Mucosa of descending colon (tissue), 3 donors: ENCODE measurements around the gene AGK. TPM values are rescaled to one million over a fixed set of nuclear protein-coding genes. Genes with fewer than 3 reads are reported as not detected.

Experiments used
- ATAC-seq: fragments of 200-7000 bp; cut with Tn5 transposase; one replicate; pipeline ENCODE4 v1.9.1; 2020; ENCODE audit warnings: mild to moderate bottlenecking, moderate library complexity
- DNase-seq, 3 donors: peaks; one replicate each; pipeline ENCODE4 v3.0.0-alpha.2; 2020
- H3K36me3 ChIP-seq: fragments of 200-600 bp; one replicate; pipeline ENCODE4 v1.8.0; 2021; ENCODE audit warnings: low read depth, mild to moderate bottlenecking
- H3K4me1 ChIP-seq: fragments of 200-600 bp; one replicate; pipeline ENCODE4 v1.8.0; 2021; ENCODE audit warnings: low read depth, mild to moderate bottlenecking
- H3K4me3 ChIP-seq: fragments of 200-600 bp; one replicate; pipeline ENCODE4 v1.8.0; 2021; ENCODE audit warnings: mild to moderate bottlenecking
- H3K9me3 ChIP-seq: fragments of 200-600 bp; one replicate; pipeline ENCODE4 v1.8.0; 2021; ENCODE audit warnings: mild to moderate bottlenecking
- intact Hi-C, 2 donors: fragments of 100-400 bp; cut with DNase I in 1 of 2; cut with micrococcal nuclease in 1 of 2; formaldehyde crosslinking; loops; one replicate each; pipeline versions ENCODE4 v1.11.0 to v1.11.1; 2022; cut with DNase I, micrococcal nuclease
- total RNA-seq, 3 donors: library from RNA; stranded (reverse); fragmentation: NEBNext Ultra II Directional in 2 of 3; extraction: Animal tissue kit (Norgen Biotek cat#: 25700) in 2 of 3; gene quantifications; one replicate each; pipeline versions ENCODE4 v1.2.1 to v1.2.4, GENCODE V29; 2021 to 2023
- TF ChIP-seq, protein P1 (sequence below): fragments of 200-600 bp; IDR thresholded peaks from one replicate; pipeline ENCODE4 v1.8.0; 2022; ENCODE audit warnings: antibody characterized with exemption, mild to moderate bottlenecking
- donor health status: DM: no; HTN: no; CAD: no; lungs with moderate emphysema.
- donor health status: DM: no; HTN: no; CAD: no.
- donor health status: DM: no; HTN: yes; CAD: no.

The AGK gene
- total RNA-seq, 3 donors from 2014 or later, result 16.7 to 20.7 (median 17.6) TPM

DNA sequence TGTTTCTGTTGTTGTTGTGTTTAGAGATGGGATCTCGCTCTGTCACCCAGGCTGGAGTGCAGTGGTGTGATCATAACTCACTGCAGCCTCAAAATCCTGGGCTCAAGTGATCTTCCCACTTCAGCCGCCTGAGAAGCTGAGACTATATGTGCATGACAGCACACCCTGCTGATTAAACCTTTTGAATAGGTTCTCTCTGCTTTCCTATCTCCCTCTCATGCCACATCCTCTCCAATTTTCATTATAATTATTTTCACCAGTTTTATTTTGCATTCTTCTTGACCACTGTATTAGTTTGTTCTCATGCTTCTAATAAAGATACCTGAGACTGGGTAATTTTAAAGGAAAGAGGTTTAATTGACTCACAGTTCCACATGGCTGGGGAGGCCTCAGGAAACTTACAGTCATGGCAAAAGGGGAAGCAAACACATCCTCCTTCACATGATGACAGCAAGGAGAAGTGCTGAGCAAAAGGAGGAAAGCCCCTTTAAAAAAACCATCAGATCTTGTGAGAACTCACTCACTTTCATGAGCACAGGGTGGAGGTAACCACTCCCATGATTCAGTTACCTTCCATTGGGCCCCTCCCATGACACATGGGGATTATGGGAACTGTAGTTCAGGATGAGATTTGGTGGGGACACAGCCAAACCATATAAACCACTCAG lies 12.9 kb downstream of the AGK start:
- H3K36me3 ChIP-seq, result no peaks in the 10 kb centered on the region
- DNase-seq (no peak), ATAC-seq (no peak)
- TF ChIP-seq, protein P1, sequence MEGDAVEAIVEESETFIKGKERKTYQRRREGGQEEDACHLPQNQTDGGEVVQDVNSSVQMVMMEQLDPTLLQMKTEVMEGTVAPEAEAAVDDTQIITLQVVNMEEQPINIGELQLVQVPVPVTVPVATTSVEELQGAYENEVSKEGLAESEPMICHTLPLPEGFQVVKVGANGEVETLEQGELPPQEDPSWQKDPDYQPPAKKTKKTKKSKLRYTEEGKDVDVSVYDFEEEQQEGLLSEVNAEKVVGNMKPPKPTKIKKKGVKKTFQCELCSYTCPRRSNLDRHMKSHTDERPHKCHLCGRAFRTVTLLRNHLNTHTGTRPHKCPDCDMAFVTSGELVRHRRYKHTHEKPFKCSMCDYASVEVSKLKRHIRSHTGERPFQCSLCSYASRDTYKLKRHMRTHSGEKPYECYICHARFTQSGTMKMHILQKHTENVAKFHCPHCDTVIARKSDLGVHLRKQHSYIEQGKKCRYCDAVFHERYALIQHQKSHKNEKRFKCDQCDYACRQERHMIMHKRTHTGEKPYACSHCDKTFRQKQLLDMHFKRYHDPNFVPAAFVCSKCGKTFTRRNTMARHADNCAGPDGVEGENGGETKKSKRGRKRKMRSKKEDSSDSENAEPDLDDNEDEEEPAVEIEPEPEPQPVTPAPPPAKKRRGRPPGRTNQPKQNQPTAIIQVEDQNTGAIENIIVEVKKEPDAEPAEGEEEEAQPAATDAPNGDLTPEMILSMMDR, result no peak
- intact Hi-C loops, result no loop called here
- H3K4me1 ChIP-seq, result no peaks in the 10 kb centered on the region
- peaks cover 6% of the 10 kb centered on the region for H3K9me3 ChIP-seq
- no peak overlapping the region for H3K4me3 ChIP-seq

DNA sequence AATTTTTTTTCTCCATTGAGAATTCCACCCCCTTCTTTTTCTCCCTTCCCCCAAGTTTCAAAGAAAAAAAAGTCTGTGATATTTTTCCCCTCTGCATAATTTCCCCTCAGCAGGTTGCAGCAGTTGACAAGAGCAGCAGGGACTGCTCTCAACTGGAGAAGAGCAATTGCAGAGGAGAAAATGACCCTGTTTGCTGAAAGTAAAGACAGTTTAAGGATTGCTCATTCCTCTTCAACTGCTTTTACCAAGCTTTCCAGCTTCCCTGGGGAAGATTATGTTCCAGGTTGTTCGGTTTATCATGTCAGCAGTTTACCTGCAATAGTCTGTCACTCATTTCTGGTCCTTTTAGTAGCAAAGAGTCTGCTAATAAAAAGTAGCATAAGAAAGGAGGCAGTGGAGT lies 16.2 kb downstream of the AGK start:
- intact Hi-C loops, result no loop called here
- Histone ChIP-seq H3K36me3 (no peaks in the 10 kb centered on the region), H3K4me1 (no peaks in the 10 kb centered on the region), H3K4me3 (no peak overlapping the region), H3K9me3 (no peaks in the 10 kb centered on the region)
- TF ChIP-seq, protein P1, result no peak
- no peak for DNase-seq
- no peak for ATAC-seq

DNA sequence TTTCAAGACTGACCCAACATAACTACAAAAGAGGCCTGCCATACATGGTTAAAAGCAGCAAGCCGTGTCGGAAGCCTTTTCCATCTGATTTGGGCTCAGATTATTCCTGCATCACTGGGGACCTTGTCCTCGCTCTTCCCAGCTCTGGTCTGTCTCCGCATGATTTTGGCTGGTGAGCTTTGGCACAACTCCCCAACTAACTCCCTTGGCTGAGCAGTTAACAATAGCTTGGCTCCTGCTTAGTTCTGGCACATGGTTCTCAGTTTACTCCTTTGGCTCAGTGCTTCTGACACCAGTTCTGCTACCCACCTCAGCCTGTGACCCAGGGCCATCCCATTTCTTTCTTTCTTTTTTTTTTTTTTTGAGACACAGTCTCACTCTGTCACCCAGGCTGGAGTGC lies 17.0 kb downstream of the AGK start:
- DNase-seq (no peak), ATAC-seq (no peak)
- Histone ChIP-seq H3K4me1 (no peaks in the 10 kb centered on the region), H3K36me3 (no peaks in the 10 kb centered on the region), H3K9me3 (no peaks in the 10 kb centered on the region), H3K4me3 (no peak overlapping the region)
- TF ChIP-seq, protein P1, result no peak
- intact Hi-C loops, result no loop called here

DNA sequence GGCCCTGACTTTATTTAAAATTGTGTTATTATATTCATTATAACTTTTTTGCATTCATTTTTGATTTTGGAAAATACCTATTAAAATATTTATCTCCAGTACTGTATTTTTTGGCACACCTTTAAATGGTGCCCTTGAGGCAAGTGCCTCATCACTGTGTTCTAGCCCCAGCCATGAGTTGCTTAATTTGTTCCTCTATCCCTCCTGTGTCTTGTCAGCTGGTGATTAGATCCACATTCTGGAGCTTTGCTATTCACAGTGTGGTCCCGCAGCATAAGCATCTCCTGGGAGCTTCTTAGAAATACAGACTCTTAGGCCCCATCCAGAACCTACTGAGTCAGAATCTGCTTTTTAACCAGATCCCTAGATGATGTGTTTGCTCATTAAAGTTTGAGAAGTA lies 19.8 kb downstream of the AGK start:
- intact Hi-C loops, result no loop called here
- H3K9me3 ChIP-seq, result peaks cover 4% of the 10 kb centered on the region
- no peaks in the 10 kb centered on the region for H3K4me1 ChIP-seq
- DNase-seq (no peak), ATAC-seq (no peak)
- TF ChIP-seq, protein P1, result no peak
- H3K4me3 ChIP-seq, result no peak overlapping the region
- no peaks in the 10 kb centered on the region for H3K36me3 ChIP-seq

DNA sequence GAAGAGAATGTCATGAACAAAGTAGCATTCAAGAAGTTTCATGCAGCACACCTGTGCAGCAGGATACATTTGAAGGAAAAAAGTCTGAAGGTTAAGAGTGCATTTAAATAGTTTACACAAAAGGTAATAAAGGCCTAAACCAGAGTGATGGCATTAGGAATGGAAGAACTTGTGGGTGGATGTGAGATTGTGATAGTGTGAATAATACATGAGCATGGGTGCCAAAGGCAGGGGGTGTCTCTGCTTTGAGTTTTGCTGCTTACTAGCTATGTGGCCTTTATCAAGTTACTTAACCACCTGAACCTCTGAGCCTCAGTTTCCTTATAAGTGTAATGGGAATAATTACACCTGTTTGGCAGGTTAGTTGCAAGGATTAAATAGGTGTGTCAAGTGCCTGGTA lies 21.0 kb downstream of the AGK start:
- DNase-seq (no peak), ATAC-seq (no peak)
- Histone ChIP-seq H3K36me3 (no peaks in the 10 kb centered on the region), H3K9me3 (peaks cover 7% of the 10 kb centered on the region), H3K4me1 (no peaks in the 10 kb centered on the region), H3K4me3 (no peak overlapping the region)
- TF ChIP-seq, protein P1, result no peak
- intact Hi-C loops, result no loop called here

DNA sequence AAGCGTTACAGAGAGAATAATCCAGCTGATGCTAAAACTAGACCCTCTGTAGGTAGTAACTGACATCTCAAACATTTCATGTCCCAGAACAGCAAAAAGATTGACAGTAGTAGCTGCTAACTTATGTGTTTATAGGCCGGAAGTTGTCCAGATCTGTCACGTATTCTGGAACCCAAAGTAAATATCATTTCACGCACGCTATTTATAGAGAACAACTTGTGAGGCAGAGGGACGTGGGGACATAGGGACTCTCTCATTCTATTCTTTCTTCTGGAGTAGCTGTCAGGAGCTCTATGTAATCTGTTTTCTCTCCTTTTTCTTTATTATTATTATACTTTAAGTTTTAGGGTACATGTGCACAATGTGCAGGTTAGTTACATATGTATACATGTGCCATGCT lies 22.3 kb downstream of the AGK start:
- Histone ChIP-seq H3K4me1 (no peaks in the 10 kb centered on the region), H3K9me3 (peaks cover 9% of the 10 kb centered on the region), H3K36me3 (no peaks in the 10 kb centered on the region), H3K4me3 (no peak overlapping the region)
- no peak for DNase-seq
- intact Hi-C loops, result no loop called here
- TF ChIP-seq, protein P1, result no peak
- no peak for ATAC-seq
